ENCODE data around the gene POLE. TPM values are rescaled to one million over a fixed set of nuclear protein-coding genes. Genes with fewer than 3 reads are reported as not detected.

The POLE gene
- total RNA-seq, 4 donors from 2014 or later, result 17.8 to 42.4 (median 27.0) TPM

DNA sequence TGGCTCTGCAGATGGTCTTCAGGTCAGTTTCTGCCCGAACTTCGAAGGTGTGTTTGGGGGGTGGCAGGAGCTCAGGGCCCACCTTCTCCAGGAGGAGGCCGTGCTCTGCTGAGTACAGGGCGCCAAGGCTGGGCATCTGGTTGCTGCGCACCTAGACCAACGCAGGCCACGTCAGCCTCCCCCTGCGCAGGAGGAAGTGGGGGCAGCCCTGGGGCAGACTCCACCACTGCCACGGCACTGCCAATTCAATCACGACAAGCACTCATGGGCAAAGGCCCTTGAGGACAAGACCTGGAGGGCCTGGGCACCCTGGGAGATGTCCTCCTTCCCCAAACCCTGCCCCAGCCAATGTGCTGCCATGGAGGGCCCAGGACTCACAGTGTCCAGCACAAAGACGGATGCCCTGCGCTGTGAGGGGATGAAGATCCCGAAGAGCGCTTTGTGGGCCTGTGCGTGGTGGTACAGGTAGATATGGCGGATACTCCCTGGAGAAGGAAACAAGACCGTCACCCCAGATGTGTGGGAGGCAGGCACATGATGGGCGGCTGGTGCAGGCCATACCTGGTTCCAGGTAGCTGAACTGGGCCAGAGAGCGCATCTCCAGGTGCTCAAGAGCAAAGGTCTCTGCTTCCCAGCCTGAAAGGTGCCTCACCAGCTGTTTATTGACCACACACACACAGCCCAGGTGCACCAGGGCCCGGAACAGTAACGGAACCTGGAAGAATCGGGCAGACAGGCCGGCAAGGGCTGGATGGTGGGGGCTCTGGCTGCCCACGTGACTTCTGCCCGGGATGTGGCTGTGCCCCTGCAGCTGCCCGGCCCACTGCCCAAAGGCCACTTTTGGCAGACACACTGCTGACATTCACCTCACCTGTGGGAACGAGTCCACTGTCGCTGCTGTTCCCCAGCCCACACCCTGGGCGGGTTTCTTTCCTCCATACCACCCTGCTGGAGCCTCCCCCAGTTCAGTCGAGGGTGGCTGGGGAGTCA, 44.0 kb downstream of the POLE start:
- TF ChIP-seq, protein P1, sequence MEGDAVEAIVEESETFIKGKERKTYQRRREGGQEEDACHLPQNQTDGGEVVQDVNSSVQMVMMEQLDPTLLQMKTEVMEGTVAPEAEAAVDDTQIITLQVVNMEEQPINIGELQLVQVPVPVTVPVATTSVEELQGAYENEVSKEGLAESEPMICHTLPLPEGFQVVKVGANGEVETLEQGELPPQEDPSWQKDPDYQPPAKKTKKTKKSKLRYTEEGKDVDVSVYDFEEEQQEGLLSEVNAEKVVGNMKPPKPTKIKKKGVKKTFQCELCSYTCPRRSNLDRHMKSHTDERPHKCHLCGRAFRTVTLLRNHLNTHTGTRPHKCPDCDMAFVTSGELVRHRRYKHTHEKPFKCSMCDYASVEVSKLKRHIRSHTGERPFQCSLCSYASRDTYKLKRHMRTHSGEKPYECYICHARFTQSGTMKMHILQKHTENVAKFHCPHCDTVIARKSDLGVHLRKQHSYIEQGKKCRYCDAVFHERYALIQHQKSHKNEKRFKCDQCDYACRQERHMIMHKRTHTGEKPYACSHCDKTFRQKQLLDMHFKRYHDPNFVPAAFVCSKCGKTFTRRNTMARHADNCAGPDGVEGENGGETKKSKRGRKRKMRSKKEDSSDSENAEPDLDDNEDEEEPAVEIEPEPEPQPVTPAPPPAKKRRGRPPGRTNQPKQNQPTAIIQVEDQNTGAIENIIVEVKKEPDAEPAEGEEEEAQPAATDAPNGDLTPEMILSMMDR (IDR thresholded peaks at IDR 0.05), result no peak
- no peak for TF ChIP-seq POLR2A (IDR thresholded peaks at IDR 0.05)
- Histone ChIP-seq H3K27me3 (no peaks in the 10 kb centered on the region), H3K4me3 (no peak overlapping the region), H3K27ac (no peak overlapping the region), H3K4me1 (no peaks in the 10 kb centered on the region), H3K9me3 (no peaks in the 10 kb centered on the region), H3K36me3 (peaks cover 9 to 96% (median 22%) of the 10 kb centered on the region in 3 donors)
- intact Hi-C loops (cut with DNase I), result no loop called here
- DNase-seq, result no peak
- WGBS, 2 donors, result 90% methylated on average over 8 to 9 of the region's 30 CpGs

DNA sequence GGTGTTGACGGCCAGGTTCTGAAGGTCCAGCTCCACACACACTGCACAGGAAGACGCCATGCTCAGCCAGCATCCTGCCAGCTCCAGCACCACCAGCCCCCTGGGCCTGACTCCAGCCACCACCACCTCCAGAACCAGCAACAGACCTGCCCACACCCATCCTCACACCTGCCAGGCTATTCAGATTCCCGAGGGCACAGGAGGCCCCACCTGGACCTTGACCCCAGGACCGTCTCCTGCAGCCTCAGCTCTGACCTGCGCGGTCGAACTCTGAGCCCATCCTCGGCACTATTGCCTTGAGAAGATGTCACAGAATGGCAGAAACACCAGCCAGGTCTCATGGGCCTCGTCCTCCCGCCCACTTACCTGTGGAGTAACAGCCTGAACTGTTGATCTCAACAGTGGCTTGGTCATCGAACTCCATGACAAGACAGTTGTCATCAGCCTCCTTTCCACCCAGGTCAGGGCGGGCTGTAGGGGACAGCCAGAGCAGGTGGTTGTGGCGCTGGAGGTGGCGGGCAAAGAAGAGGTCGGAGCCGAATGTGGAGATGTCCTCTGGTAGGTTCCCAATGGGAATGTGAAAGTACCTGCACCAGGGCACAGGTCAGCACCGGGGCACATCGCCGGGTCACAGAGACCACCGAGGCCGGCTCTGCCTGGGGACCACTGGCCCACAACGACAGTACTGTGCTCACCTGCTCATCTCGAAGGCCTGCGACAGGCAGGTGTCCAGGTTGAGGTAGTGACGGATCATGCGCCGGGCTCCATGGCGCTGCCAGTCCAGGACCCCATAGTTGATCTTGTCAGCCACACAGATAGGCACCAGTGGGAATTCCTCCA, 45.1 kb downstream of the POLE start:
- Histone ChIP-seq H3K36me3 (peaks cover 9 to 96% (median 30%) of the 10 kb centered on the region in 3 donors), H3K27me3 (no peaks in the 10 kb centered on the region), H3K27ac (no peak overlapping the region), H3K9me3 (no peaks in the 10 kb centered on the region), H3K4me1 (no peaks in the 10 kb centered on the region), H3K4me3 (no peak overlapping the region)
- DNase-seq, result no peak
- WGBS, 2 donors, result 93 to 94% methylated on average over 4 to 16 of the region's 28 CpGs
- intact Hi-C loops (cut with DNase I), result no loop called here
- TF ChIP-seq POLR2A (IDR thresholded peaks at IDR 0.05), result no peak
- TF ChIP-seq, protein P1 (IDR thresholded peaks at IDR 0.05), result no peak

DNA sequence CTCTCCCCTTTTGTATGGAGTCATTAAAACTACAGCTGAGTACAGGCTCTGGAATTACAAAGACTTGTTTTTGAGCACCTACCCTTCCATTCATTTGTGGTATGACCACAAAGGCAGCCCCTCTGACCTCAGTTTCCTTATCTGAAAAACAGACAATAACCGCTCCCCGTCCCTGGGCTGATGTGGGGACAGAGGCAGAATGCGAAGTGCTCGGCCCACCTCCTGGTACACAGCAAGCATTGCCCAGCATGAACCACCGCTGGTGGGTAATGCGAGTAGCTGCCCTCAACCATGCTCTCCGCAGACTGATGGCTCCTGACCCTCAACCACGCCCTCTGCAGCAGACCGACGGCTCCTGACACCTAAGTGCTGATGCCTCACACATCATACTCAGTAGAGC, 46.2 kb downstream of the POLE start:
- Histone ChIP-seq H3K27ac (no peak overlapping the region), H3K4me3 (no peak overlapping the region), H3K27me3 (no peaks in the 10 kb centered on the region), H3K4me1 (no peaks in the 10 kb centered on the region), H3K9me3 (no peaks in the 10 kb centered on the region), H3K36me3 (peaks cover 9 to 94% (median 30%) of the 10 kb centered on the region in 3 donors)
- TF ChIP-seq, protein P1 (IDR thresholded peaks at IDR 0.05), result no peak
- no peak for TF ChIP-seq POLR2A (IDR thresholded peaks at IDR 0.05)
- no peak for DNase-seq
- intact Hi-C loops (cut with DNase I), result no loop called here
- WGBS, 2 donors, result 82 to 84% methylated on average over 10 of the region's 10 CpGs

DNA sequence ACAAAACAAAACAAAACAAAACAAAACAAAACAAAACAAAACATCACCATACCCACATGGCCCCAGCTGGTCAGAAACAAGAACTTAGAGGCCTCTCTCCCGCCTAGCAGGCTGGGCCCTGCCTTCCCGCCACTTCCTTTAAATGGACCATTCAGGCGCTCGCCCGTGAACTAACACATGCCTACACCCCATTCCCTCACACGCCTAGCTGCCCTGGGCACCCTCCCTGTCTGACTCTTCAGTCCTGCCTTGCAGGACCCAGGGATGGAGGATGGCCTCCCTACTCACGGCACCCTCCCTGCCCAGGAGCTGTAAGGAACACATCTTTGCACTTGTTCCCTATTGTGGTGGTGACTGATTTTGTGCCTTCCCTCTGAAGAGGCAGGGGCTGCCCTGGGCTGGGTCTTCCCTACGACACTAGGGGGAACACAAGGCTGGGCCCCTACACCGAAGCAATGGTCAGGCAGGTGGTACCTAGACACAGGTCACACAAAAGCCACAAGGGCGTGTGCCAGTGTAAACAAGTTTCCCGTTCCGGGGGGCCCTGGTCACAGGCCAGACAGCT, 47.1 kb downstream of the POLE start:
- Histone ChIP-seq H3K27me3 (no peaks in the 10 kb centered on the region), H3K4me1 (no peaks in the 10 kb centered on the region), H3K27ac (no peak overlapping the region), H3K9me3 (no peaks in the 10 kb centered on the region), H3K4me3 (no peak overlapping the region), H3K36me3 (peaks cover 9 to 94% (median 36%) of the 10 kb centered on the region in 3 donors)
- intact Hi-C loops (cut with DNase I), result no loop called here
- TF ChIP-seq, protein P1 (IDR thresholded peaks at IDR 0.05), result no peak
- TF ChIP-seq POLR2A (IDR thresholded peaks at IDR 0.05), result no peak
- 79 to 92% methylated on average over 7 to 9 of the region's 12 CpGs for WGBS, 2 donors
- DNase-seq, result no peak

Data from esophagus squamous epithelium (tissue), 5 donors.